Kidney (tissue), 14 donors: ENCODE measurements around the gene TMEM198. TPM values are rescaled to one million over a fixed set of nuclear protein-coding genes. Genes with fewer than 3 reads are reported as not detected.
A peak's percentile ranks its signal among the peaks of the same experiment; 100 is the strongest.

Experiments
- DNase-seq, 5 donors: peaks; one replicate each; pipeline ENCODE4 v3.0.0-alpha.2; 2013 to 2020
- FAIRE-seq: peaks from 2 replicates; lab custom pipeline; 2012; peaks lifted over from hg19 to GRCh38; lab: Jason Lieb, UNC
- H3K27ac ChIP-seq, 2 donors: one replicate each; pipeline ENCODE4 v1.7.0; 2013; ENCODE audit warnings: low read depth in 2 of 2, low read length in 2 of 2, inconsistent platforms in 1 of 2
- H3K27me3 ChIP-seq: one replicate; pipeline ENCODE4 v1.7.1; 2013; ENCODE audit warnings: low read length, inconsistent platforms; ENCODE audit not compliant: control insufficient read depth, insufficient read depth
- H3K36me3 ChIP-seq, 3 donors: one replicate each; pipeline versions ENCODE4 v1.7.0 to v1.7.1; 2013; ENCODE audit warnings: low read length in 3 of 3, control low read depth in 1 of 3, inconsistent platforms in 1 of 3; ENCODE audit not compliant: insufficient read depth in 3 of 3, control insufficient read depth in 2 of 3
- H3K4me1 ChIP-seq, 3 donors: one replicate each; pipeline versions ENCODE4 v1.7.0 to v1.7.1; 2013; ENCODE audit warnings: low read length in 3 of 3, inconsistent platforms in 1 of 3, low read depth in 1 of 3; ENCODE audit not compliant: control insufficient read depth in 2 of 3, insufficient read depth in 2 of 3
- H3K4me3 ChIP-seq, 3 donors: one replicate each; pipeline versions ENCODE4 v1.7.0 to v1.8.1; 2013; ENCODE audit warnings: low read length in 3 of 3, control low read depth in 1 of 3, inconsistent platforms in 1 of 3
- H3K9ac ChIP-seq, 3 donors: one replicate each; pipeline versions ENCODE4 v1.7.0 to v1.7.1; 2013; ENCODE audit warnings: low read length in 3 of 3, control low read depth in 1 of 3, inconsistent platforms in 1 of 3
- H3K9me3 ChIP-seq, 3 donors: one replicate each; pipeline versions ENCODE4 v1.7.0 to v1.7.1; 2013; ENCODE audit warnings: low read length in 3 of 3, control low read depth in 1 of 3, inconsistent platforms in 1 of 3; ENCODE audit not compliant: control insufficient read depth in 2 of 3, insufficient read depth in 1 of 3
- CTCF ChIP-seq: IDR thresholded peaks from 3 replicates; pipeline ENCODE4 v1.5.1; 2012; ENCODE audit warnings: mild to moderate bottlenecking, moderate library complexity, borderline replicate concordance; ENCODE audit not compliant: insufficient read depth; ENCODE audit errors: extremely low read depth
- intact Hi-C: fragments of 100-400 bp; cut with DNase I; formaldehyde crosslinking; loops from one replicate; pipeline ENCODE4 v1.11.1; 2022
- polyA plus RNA-seq: library from polyadenylated mRNA; stranded (reverse); fragments of 350-450 nt; fragmentation: Illumina TruSeq; extraction: RNeasy Lipid Tissue Mini Kit (QIAGEN cat#74804); gene quantifications from one replicate; pipeline ENCODE4 v1.2.3, GENCODE V29; 2014; ENCODE audit warnings: low read depth, low replicate concordance; ENCODE audit not compliant: insufficient read depth
- total RNA-seq: library from RNA; stranded (reverse); fragmentation: NEBNext Ultra II Directional; extraction: Animal tissue kit (Norgen Biotek cat#: 25700); gene quantifications from one replicate; pipeline ENCODE4 v1.2.1, GENCODE V29; 2021
- donor health status: control.
- donor health status: control.
- donor health status: control.
- donor health status: control.
- donor health status: control.
- donor health status: DM: yes; HTN: yes; CAD: no.
- donor health status: Normal renal cell carcinoma (clear cell type).

The TMEM198 gene
- total and polyA plus RNA-seq, 2 donors from 2014 or later, result 4.2 to 4.5 TPM

- TF ChIP-seq CTCF, result no peak
- Histone ChIP-seq H3K4me1 (peaks cover 0 to 11% (median 10%) of the 10 kb centered on the region in 3 donors), H3K27ac (no peak overlapping the region), H3K4me3 (peak overlapping the region in 1 of 3 donors; percentile 55), H3K9me3 (no peaks in the 10 kb centered on the region), H3K9ac (no peak overlapping the region), H3K36me3 (peaks cover 0 to 4% (median 0%) of the 10 kb centered on the region in 3 donors), H3K27me3 (no peaks in the 10 kb centered on the region)
- no peak for DNase-seq
- intact Hi-C loops, result no loop called here
- FAIRE-seq, result no peak
Measured at GRCh38 chr2:219569635-219570034, 25.8 kb downstream of the TMEM198 start.

GRCh38 chr2:219570194-219570923 is 26.5 kb downstream of the TMEM198 start:
- H3K4me3 ChIP-seq, result peak overlapping the region in 2 of 3 donors; percentile 19 to 55
- no peak for FAIRE-seq
- peaks cover 0 to 11% (median 10%) of the 10 kb centered on the region in 3 donors for H3K4me1 ChIP-seq
- no peak for TF ChIP-seq CTCF
- peak overlapping the region; percentile 43 to 48 for H3K27ac ChIP-seq
- peaks cover 0 to 2% (median 0%) of the 10 kb centered on the region in 3 donors for H3K36me3 ChIP-seq
- intact Hi-C loops, result no loop called here
- peak overlapping the region in 1 of 3 donors; percentile 46 for H3K9ac ChIP-seq
- no peaks in the 10 kb centered on the region for H3K27me3 ChIP-seq
- peak; percentile 43 to 83 (median 60) for DNase-seq
- H3K9me3 ChIP-seq, result no peaks in the 10 kb centered on the region

GRCh38 chr2:219570924-219571310 is 27.1 kb downstream of the TMEM198 start:
- Histone ChIP-seq H3K27ac (peak overlapping the region in 1 of 2 donors; percentile 48), H3K36me3 (peaks cover 0 to 2% (median 0%) of the 10 kb centered on the region in 3 donors), H3K9me3 (no peaks in the 10 kb centered on the region), H3K4me1 (peaks cover 0 to 11% (median 10%) of the 10 kb centered on the region in 3 donors), H3K27me3 (no peaks in the 10 kb centered on the region), H3K9ac (peak overlapping the region in 1 of 3 donors; percentile 34), H3K4me3 (peak overlapping the region in 1 of 3 donors; percentile 55)
- intact Hi-C loops, result no loop called here
- DNase-seq (peak in 2 of 5 donors; percentile 51 to 81), FAIRE-seq (no peak)
- TF ChIP-seq CTCF, result no peak
